Endothelial cell (in vitro differentiated cells): ENCODE data around the gene DFFB. TPM values are rescaled to one million over a fixed set of nuclear protein-coding genes. Genes with fewer than 3 reads are reported as not detected.

ENCODE experiments used
- DNase-seq: peaks from one replicate; pipeline ENCODE4 v3.0.0; 2021; ENCODE audit warnings: low spot score
- H3K27ac Mint-ChIP-seq: one replicate; pipeline ENCODE4 v1.8.0; 2021; ENCODE audit warnings: mixed read lengths, inconsistent platforms; ENCODE audit not compliant: unreplicated experiment
- H3K27me3 Mint-ChIP-seq: one replicate; pipeline ENCODE4 v1.8.0; 2021; ENCODE audit warnings: mild to moderate bottlenecking, moderate library complexity, mixed read lengths, inconsistent platforms; ENCODE audit not compliant: unreplicated experiment
- H3K36me3 Mint-ChIP-seq: one replicate; pipeline ENCODE4 v1.8.0; 2021; ENCODE audit warnings: mild to moderate bottlenecking, low read depth, mixed read lengths, inconsistent platforms; ENCODE audit not compliant: unreplicated experiment
- H3K4me1 Mint-ChIP-seq: one replicate; pipeline ENCODE4 v1.8.0; 2021; ENCODE audit warnings: mild to moderate bottlenecking, mixed read lengths, inconsistent platforms; ENCODE audit not compliant: unreplicated experiment
- H3K4me3 Mint-ChIP-seq: one replicate; pipeline ENCODE4 v1.8.0; 2021; ENCODE audit warnings: mild to moderate bottlenecking, mixed read lengths, inconsistent platforms; ENCODE audit not compliant: unreplicated experiment
- H3K9me3 Mint-ChIP-seq: one replicate; pipeline ENCODE4 v1.8.0; 2021; ENCODE audit warnings: mixed read lengths, inconsistent platforms; ENCODE audit not compliant: unreplicated experiment
- CTCF ChIP-seq: fragments of 200-600 bp; sonication (generic); IDR thresholded peaks from one replicate; pipeline ENCODE4 v1.5.0; 2021; ENCODE audit warnings: antibody characterized with exemption; ENCODE audit not compliant: unreplicated experiment
- total RNA-seq: library from RNA; stranded (reverse); fragmentation: NEBNext Ultra II Directional; extraction: Animal tissue kit (Norgen Biotek cat#: 25700); gene quantifications from one replicate; pipeline ENCODE4 v1.2.1, GENCODE V29; 2021; ENCODE audit not compliant: unreplicated experiment

DFFB gene
- total RNA-seq, 1 donor from 2014 or later = 6.8 TPM

GRCh38 chr1:3900969-3901529 is 43.8 kb downstream of the DFFB start:
- no peak overlapping the region for H3K27ac Mint-ChIP-seq
- peak overlapping the region; percentile 95 for H3K4me3 Mint-ChIP-seq
- H3K9me3 Mint-ChIP-seq = no peaks in the 10 kb centered on the region
- peak; percentile 10 for TF ChIP-seq CTCF
- no peaks in the 10 kb centered on the region for H3K36me3 Mint-ChIP-seq
- H3K4me1 Mint-ChIP-seq = peaks cover 15% of the 10 kb centered on the region
- DNase-seq = peak; percentile 94
- peaks cover 9% of the 10 kb centered on the region for H3K27me3 Mint-ChIP-seq

DNA sequence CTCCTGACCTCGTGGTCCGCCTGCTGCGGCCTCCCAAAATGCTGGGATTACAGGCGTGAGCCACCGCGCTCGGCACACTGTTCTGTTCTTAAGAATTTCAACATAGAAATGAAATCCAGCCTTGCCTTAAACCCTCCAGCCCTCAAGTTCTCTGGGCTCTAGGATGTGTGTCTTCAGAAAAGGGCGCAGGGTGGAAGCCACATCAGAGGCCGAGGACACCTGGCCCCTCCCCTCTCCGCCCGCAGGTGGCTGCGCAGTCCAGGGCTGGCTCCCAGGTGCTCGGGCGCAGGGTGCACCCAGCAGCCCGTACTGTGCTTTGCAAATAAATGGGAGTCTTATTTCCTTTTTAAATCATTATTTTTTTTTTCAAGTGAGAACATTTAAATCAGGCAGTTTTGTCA is 44.8 kb downstream of the DFFB start:
- no peak for TF ChIP-seq CTCF
- peaks cover 10% of the 10 kb centered on the region for H3K27me3 Mint-ChIP-seq
- H3K36me3 Mint-ChIP-seq = no peaks in the 10 kb centered on the region
- H3K27ac Mint-ChIP-seq = no peak overlapping the region
- peak overlapping the region; percentile 51 for H3K4me3 Mint-ChIP-seq
- H3K4me1 Mint-ChIP-seq = peaks cover 15% of the 10 kb centered on the region
- H3K9me3 Mint-ChIP-seq = no peaks in the 10 kb centered on the region
- no peak for DNase-seq

GRCh38 chr1:3902571-3903091 is 45.4 kb downstream of the DFFB start:
- Mint-ChIP-seq H3K9me3 (no peaks in the 10 kb centered on the region), H3K4me3 (no peak overlapping the region), H3K4me1 (peaks cover 15% of the 10 kb centered on the region), H3K27ac (no peak overlapping the region), H3K27me3 (peaks cover 10% of the 10 kb centered on the region), H3K36me3 (no peaks in the 10 kb centered on the region)
- TF ChIP-seq CTCF = no peak
- no peak for DNase-seq

DNA sequence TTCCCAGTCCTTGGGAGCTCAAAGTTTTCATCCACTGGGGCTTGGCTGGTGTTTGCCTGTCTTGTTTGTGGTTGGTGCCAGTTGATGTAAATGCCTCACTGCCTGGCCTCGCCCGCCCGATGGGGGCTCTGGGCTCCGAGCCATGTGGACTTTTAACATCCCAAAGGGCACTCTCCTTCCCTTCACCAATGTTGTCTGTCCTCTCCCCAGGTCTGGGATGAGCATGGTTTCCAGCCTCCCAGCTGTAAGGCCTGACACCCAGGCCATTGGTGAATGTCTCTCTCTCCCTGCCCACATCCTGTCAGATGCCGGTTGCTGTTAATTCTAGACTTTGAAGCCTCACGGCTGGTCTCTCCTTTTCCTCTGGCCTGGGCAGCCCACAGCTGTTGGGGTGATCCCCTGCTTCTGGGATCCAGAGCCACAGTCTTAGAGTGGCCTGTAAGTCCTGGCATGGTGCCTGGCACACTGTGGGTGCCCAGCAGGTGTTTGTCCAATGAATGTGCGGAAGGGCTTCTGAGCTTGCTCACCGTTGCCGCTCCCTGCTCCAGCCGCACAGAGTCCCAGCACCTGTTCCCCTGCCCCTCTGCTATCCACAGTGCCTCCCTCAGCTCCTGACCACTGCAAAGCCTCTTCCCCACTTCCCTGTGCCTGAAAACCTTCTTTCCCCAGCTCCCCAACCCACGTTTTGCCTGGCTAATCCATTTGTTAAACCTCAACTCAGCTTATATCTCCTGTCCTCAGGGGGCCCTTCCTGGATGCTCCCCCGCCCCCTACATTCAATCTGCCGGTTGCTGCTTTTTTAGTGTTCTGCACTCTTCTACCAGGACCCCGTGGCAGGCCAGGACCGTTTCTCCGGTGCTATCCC is 46.1 kb downstream of the DFFB start:
- Mint-ChIP-seq H3K27me3 (peaks cover 10% of the 10 kb centered on the region), H3K36me3 (no peaks in the 10 kb centered on the region), H3K27ac (no peak overlapping the region), H3K9me3 (no peaks in the 10 kb centered on the region), H3K4me1 (peaks cover 15% of the 10 kb centered on the region), H3K4me3 (no peak overlapping the region)
- TF ChIP-seq CTCF = no peak
- DNase-seq = no peak
